ENCODE results near the gene B4GALNT3.

DNA sequence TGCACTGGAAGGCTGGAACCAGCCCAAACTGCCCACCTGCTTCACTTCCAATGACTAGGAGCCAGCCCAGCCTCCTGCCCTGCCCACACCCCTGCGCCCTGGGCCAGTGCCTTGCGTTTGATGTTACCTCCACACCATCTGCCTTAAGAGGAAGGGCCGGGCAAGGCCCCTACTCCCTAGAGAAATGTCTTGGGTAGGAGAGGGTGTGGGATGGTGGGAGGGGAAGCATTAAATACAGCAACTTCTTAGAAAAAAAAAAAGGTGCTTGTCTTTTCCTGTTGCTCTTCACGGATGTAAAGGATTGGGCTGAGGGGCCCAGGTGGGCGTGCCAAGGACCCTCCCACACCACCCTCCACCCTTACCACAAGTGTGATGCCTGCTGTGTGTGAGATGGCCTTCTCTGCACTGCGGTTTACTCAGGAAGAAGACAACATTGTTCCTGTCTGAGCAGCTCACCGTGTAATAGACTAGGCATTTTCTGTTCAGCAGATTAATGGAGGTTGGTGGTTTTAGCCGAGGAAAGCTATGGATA, 103.6 kb downstream of the B4GALNT3 start:
- no peak for TF ChIP-seq POLR2AphosphoS5 (IDR thresholded peaks at IDR 0.05; ENCODE audit: low read depth, low read length)
- TF ChIP-seq, protein P1, sequence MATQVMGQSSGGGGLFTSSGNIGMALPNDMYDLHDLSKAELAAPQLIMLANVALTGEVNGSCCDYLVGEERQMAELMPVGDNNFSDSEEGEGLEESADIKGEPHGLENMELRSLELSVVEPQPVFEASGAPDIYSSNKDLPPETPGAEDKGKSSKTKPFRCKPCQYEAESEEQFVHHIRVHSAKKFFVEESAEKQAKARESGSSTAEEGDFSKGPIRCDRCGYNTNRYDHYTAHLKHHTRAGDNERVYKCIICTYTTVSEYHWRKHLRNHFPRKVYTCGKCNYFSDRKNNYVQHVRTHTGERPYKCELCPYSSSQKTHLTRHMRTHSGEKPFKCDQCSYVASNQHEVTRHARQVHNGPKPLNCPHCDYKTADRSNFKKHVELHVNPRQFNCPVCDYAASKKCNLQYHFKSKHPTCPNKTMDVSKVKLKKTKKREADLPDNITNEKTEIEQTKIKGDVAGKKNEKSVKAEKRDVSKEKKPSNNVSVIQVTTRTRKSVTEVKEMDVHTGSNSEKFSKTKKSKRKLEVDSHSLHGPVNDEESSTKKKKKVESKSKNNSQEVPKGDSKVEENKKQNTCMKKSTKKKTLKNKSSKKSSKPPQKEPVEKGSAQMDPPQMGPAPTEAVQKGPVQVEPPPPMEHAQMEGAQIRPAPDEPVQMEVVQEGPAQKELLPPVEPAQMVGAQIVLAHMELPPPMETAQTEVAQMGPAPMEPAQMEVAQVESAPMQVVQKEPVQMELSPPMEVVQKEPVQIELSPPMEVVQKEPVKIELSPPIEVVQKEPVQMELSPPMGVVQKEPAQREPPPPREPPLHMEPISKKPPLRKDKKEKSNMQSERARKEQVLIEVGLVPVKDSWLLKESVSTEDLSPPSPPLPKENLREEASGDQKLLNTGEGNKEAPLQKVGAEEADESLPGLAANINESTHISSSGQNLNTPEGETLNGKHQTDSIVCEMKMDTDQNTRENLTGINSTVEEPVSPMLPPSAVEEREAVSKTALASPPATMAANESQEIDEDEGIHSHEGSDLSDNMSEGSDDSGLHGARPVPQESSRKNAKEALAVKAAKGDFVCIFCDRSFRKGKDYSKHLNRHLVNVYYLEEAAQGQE (IDR thresholded peaks at IDR 0.05; ENCODE audit: insufficient read depth in 1 of 2, low read depth in 2 of 2, low read length in 1 of 2) = no peak
- TF ChIP-seq, protein P2, sequence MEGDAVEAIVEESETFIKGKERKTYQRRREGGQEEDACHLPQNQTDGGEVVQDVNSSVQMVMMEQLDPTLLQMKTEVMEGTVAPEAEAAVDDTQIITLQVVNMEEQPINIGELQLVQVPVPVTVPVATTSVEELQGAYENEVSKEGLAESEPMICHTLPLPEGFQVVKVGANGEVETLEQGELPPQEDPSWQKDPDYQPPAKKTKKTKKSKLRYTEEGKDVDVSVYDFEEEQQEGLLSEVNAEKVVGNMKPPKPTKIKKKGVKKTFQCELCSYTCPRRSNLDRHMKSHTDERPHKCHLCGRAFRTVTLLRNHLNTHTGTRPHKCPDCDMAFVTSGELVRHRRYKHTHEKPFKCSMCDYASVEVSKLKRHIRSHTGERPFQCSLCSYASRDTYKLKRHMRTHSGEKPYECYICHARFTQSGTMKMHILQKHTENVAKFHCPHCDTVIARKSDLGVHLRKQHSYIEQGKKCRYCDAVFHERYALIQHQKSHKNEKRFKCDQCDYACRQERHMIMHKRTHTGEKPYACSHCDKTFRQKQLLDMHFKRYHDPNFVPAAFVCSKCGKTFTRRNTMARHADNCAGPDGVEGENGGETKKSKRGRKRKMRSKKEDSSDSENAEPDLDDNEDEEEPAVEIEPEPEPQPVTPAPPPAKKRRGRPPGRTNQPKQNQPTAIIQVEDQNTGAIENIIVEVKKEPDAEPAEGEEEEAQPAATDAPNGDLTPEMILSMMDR (IDR thresholded peaks at IDR 0.05) = no peak
